Thyroid gland (tissue), 4 donors: ENCODE results near the gene HPD.

Experiments
- POLR2A ChIP-seq, 2 donors: fragments of 450-650 bp; IDR thresholded peaks; one replicate each; pipeline ENCODE4 v1.6.1; 2017; ENCODE audit warnings: antibody characterized with exemption in 2 of 2, mild to moderate bottlenecking in 2 of 2, moderate library complexity in 1 of 2
- TF ChIP-seq, protein P1 (sequence below), 6 experiments: fragments of 200-600 bp in 3 of 6; fragments of 450-650 bp in 3 of 6; sonication (generic) in 3 of 6; IDR thresholded peaks; one replicate each; pipeline ENCODE4 v1.5.1; 2016 to 2019; ENCODE audit warnings: antibody characterized with exemption in 6 of 6, mild to moderate bottlenecking in 2 of 6, inconsistent platforms in 1 of 6, moderate library complexity in 1 of 6

DNA sequence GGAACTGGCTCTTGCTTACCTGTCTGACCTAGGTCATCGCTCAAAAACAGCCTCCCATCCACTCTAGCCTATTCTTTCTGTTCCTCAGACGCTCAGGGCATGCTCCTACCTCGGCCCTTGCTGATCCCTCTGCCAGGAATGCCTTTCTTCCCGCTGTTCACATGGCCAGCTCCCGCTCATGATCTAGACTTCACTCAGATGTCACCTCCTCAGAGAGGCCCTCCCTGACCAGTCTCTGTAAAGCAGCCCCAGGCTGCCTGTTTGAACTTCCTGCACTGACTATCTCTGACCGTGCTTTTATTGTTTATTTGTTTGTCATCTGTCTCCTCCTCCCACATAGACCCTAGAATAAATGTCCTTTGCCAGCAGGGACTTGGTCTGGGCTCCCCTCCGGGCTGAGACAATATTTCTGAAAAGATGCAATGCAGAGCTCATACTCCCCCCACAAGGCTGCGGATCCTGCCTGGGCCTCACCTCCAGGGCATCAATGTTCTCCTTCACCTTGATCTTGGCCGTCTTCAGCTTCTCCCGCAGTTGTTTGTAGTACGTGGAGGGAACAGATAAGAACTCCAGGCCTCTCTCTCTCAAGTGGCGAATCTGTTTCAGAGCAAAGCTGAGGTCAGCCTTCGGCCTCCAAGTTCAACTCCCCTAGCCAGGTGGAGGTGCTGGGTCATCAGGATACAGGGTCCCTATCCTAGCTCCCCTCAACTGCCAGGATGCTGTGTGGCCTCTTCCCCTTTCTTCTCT, 15.2 kb downstream of the HPD start:
- TF ChIP-seq, protein P1, sequence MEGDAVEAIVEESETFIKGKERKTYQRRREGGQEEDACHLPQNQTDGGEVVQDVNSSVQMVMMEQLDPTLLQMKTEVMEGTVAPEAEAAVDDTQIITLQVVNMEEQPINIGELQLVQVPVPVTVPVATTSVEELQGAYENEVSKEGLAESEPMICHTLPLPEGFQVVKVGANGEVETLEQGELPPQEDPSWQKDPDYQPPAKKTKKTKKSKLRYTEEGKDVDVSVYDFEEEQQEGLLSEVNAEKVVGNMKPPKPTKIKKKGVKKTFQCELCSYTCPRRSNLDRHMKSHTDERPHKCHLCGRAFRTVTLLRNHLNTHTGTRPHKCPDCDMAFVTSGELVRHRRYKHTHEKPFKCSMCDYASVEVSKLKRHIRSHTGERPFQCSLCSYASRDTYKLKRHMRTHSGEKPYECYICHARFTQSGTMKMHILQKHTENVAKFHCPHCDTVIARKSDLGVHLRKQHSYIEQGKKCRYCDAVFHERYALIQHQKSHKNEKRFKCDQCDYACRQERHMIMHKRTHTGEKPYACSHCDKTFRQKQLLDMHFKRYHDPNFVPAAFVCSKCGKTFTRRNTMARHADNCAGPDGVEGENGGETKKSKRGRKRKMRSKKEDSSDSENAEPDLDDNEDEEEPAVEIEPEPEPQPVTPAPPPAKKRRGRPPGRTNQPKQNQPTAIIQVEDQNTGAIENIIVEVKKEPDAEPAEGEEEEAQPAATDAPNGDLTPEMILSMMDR (IDR thresholded peaks at IDR 0.05), result no peak
- no peak for TF ChIP-seq POLR2A (IDR thresholded peaks at IDR 0.05)
